Lower lobe of right lung (tissue), 2 donors: Measurements from ENCODE around the gene ALDH1L1. TPM values are rescaled to one million over a fixed set of nuclear protein-coding genes. Genes with fewer than 3 reads are reported as not detected.

Source experiments
- ATAC-seq, 2 donors: fragments of 200-7000 bp; cut with Tn5 transposase; one replicate each; pipeline ENCODE4 v1.9.1; 2020 to 2022; ENCODE audit warnings: mild to moderate bottlenecking in 2 of 2, moderate library complexity in 2 of 2
- DNase-seq: peaks from one replicate; pipeline ENCODE4 v3.0.0-alpha.2; 2020
- H3K27ac ChIP-seq: fragments of 200-600 bp; one replicate; pipeline ENCODE4 v1.8.0; 2022
- H3K27me3 ChIP-seq: fragments of 200-600 bp; one replicate; pipeline ENCODE4 v1.8.0; 2022; ENCODE audit warnings: low read depth
- H3K36me3 ChIP-seq: fragments of 200-600 bp; one replicate; pipeline ENCODE4 v1.8.0; 2022; ENCODE audit warnings: mild to moderate bottlenecking
- H3K4me1 ChIP-seq: fragments of 200-600 bp; one replicate; pipeline ENCODE4 v1.8.0; 2022
- H3K4me3 ChIP-seq: fragments of 200-600 bp; one replicate; pipeline ENCODE4 v1.8.0; 2022; ENCODE audit warnings: mild to moderate bottlenecking
- H3K9me3 ChIP-seq: fragments of 200-600 bp; one replicate; pipeline ENCODE4 v1.8.0; 2022
- CTCF ChIP-seq: fragments of 200-600 bp; IDR thresholded peaks from one replicate; pipeline ENCODE4 v1.8.0; 2022; ENCODE audit warnings: antibody characterized with exemption, mild to moderate bottlenecking
- intact Hi-C: fragments of 100-400 bp; cut with DNase I; formaldehyde crosslinking; loops from one replicate; pipeline ENCODE4 v1.11.0; 2022
- total RNA-seq: library from RNA; stranded (reverse); fragmentation: NEBNext Ultra II Directional; extraction: Animal tissue kit (Norgen Biotek cat#: 25700); gene quantifications from one replicate; pipeline ENCODE4 v1.2.1, GENCODE V29; 2021
- donor health status: DM: no; HTN: yes; CAD: no; lungs with severe emphysema.

The ALDH1L1 gene
- total RNA-seq, 1 donor from 2014 or later, result 2.8 TPM

GRCh38 chr3:126135071-126135405, 45.3 kb downstream of the ALDH1L1 start:
- Histone ChIP-seq H3K27me3 (no peaks in the 10 kb centered on the region), H3K36me3 (no peaks in the 10 kb centered on the region), H3K27ac (no peak overlapping the region), H3K4me1 (peaks cover 5% of the 10 kb centered on the region), H3K9me3 (no peaks in the 10 kb centered on the region), H3K4me3 (no peak overlapping the region)
- ATAC-seq (no peak), DNase-seq (peak; percentile 27)
- intact Hi-C loops, result no loop called here
- no peak for TF ChIP-seq CTCF

- peaks cover 11% of the 10 kb centered on the region for H3K4me1 ChIP-seq
- peak; percentile 63 for DNase-seq
- intact Hi-C loops, result no loop called here
Observed at GRCh38 chr3:126134219-126134975, 46.0 kb downstream of the ALDH1L1 start.

GRCh38 chr3:126133606-126134005, 46.8 kb downstream of the ALDH1L1 start:
- Histone ChIP-seq H3K9me3 (no peaks in the 10 kb centered on the region), H3K36me3 (no peaks in the 10 kb centered on the region), H3K27ac (no peak overlapping the region), H3K4me3 (no peak overlapping the region), H3K4me1 (peaks cover 14% of the 10 kb centered on the region), H3K27me3 (no peaks in the 10 kb centered on the region)
- intact Hi-C loops, result no loop called here
- no peak for TF ChIP-seq CTCF
- ATAC-seq (no peak), DNase-seq (peak; percentile 35)

More at GRCh38 chr3:126134219-126134975, 46.0 kb downstream of the ALDH1L1 start:
- peak; percentile 67 to 75 for ATAC-seq
- TF ChIP-seq CTCF, result peak; percentile 73
- no peaks in the 10 kb centered on the region for H3K36me3 ChIP-seq
- H3K27me3 ChIP-seq, result no peaks in the 10 kb centered on the region
- no peaks in the 10 kb centered on the region for H3K9me3 ChIP-seq
- no peak overlapping the region for H3K4me3 ChIP-seq
- H3K27ac ChIP-seq, result no peak overlapping the region

- ATAC-seq (no peak), DNase-seq (peak; percentile 19)
- H3K27ac ChIP-seq, result no peak overlapping the region
- no peaks in the 10 kb centered on the region for H3K27me3 ChIP-seq
- no peaks in the 10 kb centered on the region for H3K36me3 ChIP-seq
- H3K4me3 ChIP-seq, result no peak overlapping the region
- no peaks in the 10 kb centered on the region for H3K9me3 ChIP-seq
- TF ChIP-seq CTCF, result no peak
- peaks cover 14% of the 10 kb centered on the region for H3K4me1 ChIP-seq
- intact Hi-C loops, result no loop called here
Observed at GRCh38 chr3:126132751-126133511, 47.5 kb downstream of the ALDH1L1 start.

- no peaks in the 10 kb centered on the region for H3K9me3 ChIP-seq
- peak; percentile 28 for DNase-seq
- TF ChIP-seq CTCF, result no peak
- peaks cover 14% of the 10 kb centered on the region for H3K4me1 ChIP-seq
- no peaks in the 10 kb centered on the region for H3K36me3 ChIP-seq
- no peak for ATAC-seq
- no peak overlapping the region for H3K4me3 ChIP-seq
- intact Hi-C loops, result no loop called here
- H3K27ac ChIP-seq, result no peak overlapping the region
- H3K27me3 ChIP-seq, result no peaks in the 10 kb centered on the region
Observed at GRCh38 chr3:126131881-126132750, 48.3 kb downstream of the ALDH1L1 start.
